ENCODE results near the gene TOR3A.

GRCh38 chr1:179099891-179100290, 18.0 kb downstream of the TOR3A start:
- TF ChIP-seq CTCF (IDR thresholded peaks at IDR 0.05; ENCODE audit: low read depth, low read length), result no peak
- TF ChIP-seq MAX (IDR thresholded peaks at IDR 0.05; ENCODE audit: low read depth, low read length), result no peak
